Caki2 (cell line): Measurements from ENCODE around the gene RTN4. TPM values are rescaled to one million over a fixed set of nuclear protein-coding genes. Genes with fewer than 3 reads are reported as not detected.

ENCODE experiments used
- DNase-seq: peaks from one replicate; pipeline ENCODE4 v3.0.0-alpha.2; 2015; ENCODE audit warnings: low read depth
- in situ Hi-C: cut with HindIII; loops from 2 replicates; pipeline ENCODE4 v1.10.0; 2016; ENCODE audit warnings: low sequenced_read_pairs, low pct_unique_long_range_greater_than_20kb, mixed read lengths
- total RNA-seq: library from RNA; depleted of rRNA; stranded (reverse); fragments of >200 nt; shearing (Covaris generic); gene quantifications from 2 replicates; pipeline ENCODE4 v1.2.3, GENCODE V29; 2014; ENCODE audit warnings: low replicate concordance

RTN4 gene
- total RNA-seq, 1 experiment from 2014 or later = 231 TPM

DNA sequence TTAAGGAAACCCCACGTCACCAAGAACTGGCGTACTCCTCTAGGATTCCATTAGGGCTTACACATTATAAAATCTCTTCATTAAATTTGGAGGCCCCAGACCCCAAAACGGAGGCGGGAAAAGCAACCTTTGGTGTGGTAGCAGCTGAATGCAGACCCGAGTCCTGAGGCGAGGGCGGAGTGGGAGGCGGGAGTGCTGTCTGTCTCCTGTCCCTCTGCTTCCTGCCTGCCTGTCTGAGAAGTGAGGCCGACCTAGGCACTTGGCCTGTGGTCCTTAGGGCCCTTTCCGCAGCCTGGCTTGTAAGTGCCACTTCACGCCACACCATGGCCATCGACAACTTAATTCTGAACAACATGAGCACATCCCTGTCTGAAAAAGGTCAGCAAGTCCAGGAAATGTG lies 102.1 kb downstream of the RTN4 start:
- in situ Hi-C loops = no loop called here
- no peak for DNase-seq

GRCh38 chr2:54947646-54948045 lies 102.6 kb downstream of the RTN4 start:
- no peak for DNase-seq
- in situ Hi-C loops = no loop called here

- DNase-seq = no peak
- in situ Hi-C loops = no loop called here
These were observed 103.1 kb downstream of the RTN4 start for GRCh38 chr2:54947136-54947535.

DNA sequence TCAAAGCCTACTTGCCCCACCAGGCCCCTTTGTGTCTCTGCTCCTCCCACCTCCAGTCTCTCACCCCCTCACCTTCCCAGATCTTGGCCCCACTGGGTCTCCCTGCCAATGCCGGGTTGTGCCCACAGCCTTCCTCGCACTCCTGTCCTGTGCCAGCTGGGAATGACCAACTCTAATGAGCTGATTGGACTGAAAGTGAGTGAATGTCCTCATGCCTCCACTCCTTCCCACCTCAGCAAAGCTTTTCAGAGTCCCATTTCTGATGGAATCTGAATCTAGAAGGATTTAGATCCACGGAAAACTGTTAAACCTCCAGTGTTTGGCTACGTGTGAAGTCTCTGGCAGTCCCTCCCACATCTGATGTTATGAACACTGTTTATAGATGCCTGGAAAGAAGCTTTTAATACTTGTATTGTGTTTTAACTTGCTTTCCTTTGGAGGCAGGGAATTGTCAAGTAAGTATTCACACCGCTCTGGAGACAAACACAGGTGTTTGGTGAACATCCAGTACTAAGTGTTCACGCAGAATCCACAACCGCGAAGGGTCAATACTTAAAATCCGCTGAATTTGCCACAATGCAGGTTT lies 103.9 kb downstream of the RTN4 start:
- in situ Hi-C loops = no loop called here
- DNase-seq = no peak

- in situ Hi-C loops = no loop called here
- DNase-seq = no peak
These were observed 104.6 kb downstream of the RTN4 start for GRCh38 chr2:54945391-54946219.

- no peak for DNase-seq
- in situ Hi-C loops = no loop called here
These were observed 105.4 kb downstream of the RTN4 start for GRCh38 chr2:54944724-54945326.

GRCh38 chr2:54942373-54942772 lies 107.9 kb downstream of the RTN4 start:
- DNase-seq = no peak
- in situ Hi-C loops = no loop called here

DNA sequence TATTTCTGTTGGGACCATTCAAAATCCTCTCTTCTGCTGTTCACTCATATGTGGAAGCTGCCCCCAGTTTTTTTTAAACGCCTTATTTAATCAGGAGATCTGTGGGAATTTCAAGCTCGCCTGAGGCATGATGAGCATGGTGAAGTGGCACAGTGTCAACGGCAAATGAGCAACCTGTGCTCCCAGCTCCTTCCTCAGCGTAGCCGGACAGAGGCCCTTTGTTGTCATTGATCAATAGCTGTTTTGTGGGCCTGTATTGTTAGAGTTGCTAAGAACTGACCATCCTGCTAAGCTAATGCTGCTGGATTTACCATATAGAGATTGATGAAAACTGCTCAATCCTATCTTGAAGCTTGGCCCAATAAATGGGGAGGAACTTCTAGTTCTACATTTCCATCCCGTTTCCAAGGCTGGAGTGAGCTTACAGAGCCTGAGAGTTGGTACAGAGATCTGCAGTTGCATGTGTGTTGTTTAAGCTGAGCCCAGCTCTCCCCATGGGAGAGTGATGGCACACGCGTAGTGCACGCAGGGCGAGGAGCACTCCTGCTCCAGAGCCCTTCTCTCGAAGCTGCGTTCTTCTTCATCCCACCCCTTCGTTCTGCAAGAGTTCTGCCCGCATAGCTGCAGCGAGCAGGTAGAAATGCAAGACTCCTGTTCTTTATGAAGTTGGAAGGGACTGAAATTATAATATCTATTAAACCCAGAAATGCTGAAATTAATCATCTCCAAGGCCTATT lies 108.8 kb downstream of the RTN4 start:
- in situ Hi-C loops = no loop called here
- DNase-seq = no peak

DNA sequence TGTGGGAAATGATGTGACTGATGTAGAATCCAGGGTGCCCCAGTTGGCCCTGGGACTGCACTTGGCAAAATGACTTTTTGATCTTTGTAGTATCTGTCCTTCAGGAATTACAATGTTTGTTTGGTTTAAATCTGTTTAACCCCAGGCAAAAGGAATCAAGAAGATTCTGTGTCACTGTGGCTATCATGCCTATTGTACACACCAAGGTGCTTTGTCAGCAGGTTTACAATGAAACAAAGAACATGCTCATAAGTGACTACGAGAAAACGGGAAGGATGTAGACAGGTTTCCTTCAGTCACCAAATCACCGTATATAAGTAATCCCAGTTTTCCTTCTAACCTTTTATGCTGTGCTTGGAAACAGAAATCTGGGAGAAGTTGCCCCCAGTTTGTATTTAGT lies 109.5 kb downstream of the RTN4 start:
- no peak for DNase-seq
- in situ Hi-C loops = no loop called here

- in situ Hi-C loops = no loop called here
- no peak for DNase-seq
These were observed 110.7 kb downstream of the RTN4 start for GRCh38 chr2:54939446-54940118.

- DNase-seq = no peak
These were observed 113.5 kb downstream of the RTN4 start for GRCh38 chr2:54936766-54937165.

GRCh38 chr2:54935389-54935788 lies 114.9 kb downstream of the RTN4 start:
- DNase-seq = no peak
- in situ Hi-C loops = no loop called here

More at GRCh38 chr2:54936766-54937165, 113.5 kb downstream of the RTN4 start:
- in situ Hi-C loops = no loop called here

- DNase-seq = no peak
- in situ Hi-C loops = no loop called here
These were observed 118.8 kb downstream of the RTN4 start for GRCh38 chr2:54931473-54931872.

- in situ Hi-C loops = no loop called here
- DNase-seq = no peak
These were observed 121.5 kb downstream of the RTN4 start for GRCh38 chr2:54928719-54929118.

GRCh38 chr2:54927751-54928615 lies 122.3 kb downstream of the RTN4 start:
- no peak for DNase-seq
- in situ Hi-C loops = no loop called here

GRCh38 chr2:54927085-54927750 lies 123.0 kb downstream of the RTN4 start:
- in situ Hi-C loops = no loop called here

GRCh38 chr2:54925022-54925421 lies 125.2 kb downstream of the RTN4 start:
- in situ Hi-C loops = no loop called here
- DNase-seq = no peak

More at GRCh38 chr2:54927085-54927750, 123.0 kb downstream of the RTN4 start:
- DNase-seq = no peak
